GM15510 (cell line): Measurements from ENCODE around the gene RAB33B.

Experiments
- POLR2A ChIP-seq: IDR thresholded peaks from 3 replicates; pipeline ENCODE4 v1.6.1; 2011; ENCODE audit warnings: borderline replicate concordance; ENCODE audit not compliant: insufficient read length; ENCODE audit errors: extremely low read depth

The RAB33B gene

DNA sequence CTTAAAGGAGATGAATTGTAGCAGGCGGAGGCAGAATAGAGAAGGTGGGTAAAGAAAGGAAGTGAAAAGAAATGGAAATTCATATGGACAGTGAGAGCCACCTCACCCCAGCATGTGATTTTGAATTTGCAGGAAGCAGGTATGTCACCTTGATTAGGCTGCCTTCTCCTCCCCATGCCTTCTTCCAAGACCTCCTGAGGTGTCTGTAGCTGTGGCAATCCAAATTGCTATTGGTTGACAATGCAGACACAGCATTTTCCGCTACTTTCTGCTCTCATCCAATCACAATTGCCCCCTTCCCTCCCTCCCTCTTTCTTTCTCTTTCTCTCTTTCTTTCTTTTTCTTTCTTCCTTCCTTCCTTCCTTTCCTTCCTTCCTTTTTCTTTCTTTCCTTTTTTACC is 38.5 kb downstream of the RAB33B start:
- no peak for TF ChIP-seq POLR2A

DNA sequence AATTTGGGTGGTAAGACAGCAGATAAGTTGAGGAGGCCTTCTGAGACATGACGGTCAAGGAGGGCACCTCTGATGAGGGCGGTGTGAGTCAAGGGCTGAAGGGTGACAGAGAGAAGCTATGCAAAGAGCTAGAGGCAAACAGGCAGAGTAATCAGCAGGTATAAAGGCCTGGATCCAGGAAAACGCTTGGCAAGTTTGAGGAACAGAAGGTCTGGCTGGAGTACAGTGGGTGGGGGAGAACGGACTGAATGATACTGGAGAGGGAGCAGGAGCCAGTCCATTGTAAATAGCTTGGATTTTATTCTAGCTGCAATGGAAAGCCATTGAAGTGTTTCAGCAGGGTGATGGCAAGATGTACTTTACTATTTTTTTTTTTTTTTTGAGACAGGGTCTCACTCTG is 39.3 kb downstream of the RAB33B start:
- TF ChIP-seq POLR2A, result no peak

DNA sequence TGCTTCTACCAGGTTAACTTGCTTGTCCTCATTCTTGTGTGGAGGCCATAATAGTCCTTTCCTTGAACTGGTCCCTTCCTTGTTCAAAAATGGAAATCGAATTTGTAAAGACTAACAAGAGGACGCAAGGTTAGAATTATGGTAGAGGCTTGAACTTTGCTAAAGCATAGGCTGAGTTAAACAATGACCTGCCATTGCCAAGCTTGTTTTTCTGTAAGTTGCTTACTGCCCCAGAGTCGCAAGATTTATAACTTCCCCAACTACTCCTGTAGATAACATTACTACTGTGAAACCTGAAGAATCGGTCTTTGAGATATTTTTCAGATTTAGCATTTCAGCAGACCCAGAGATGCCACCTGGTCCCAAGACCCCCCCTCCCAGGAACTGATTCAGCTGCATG is 45.3 kb downstream of the RAB33B start:
- no peak for TF ChIP-seq POLR2A

DNA sequence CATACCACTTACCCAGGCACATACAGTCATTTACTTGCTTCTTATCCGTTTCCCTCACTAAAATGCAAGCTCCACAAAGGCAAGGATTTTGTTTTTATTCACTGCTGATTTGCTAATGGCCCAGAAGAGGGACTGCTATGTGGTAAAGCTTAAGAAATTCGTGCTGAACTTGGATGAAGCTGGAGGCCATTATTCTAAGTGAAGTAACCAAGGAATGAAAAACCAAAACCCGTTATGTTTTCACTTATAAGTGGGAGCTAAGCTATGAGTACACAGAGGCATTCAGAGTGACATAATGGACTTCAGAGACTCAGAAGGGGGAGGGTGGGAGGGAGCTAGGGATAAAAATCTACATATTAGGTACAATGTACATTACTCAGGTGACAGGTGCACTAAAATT is 47.2 kb downstream of the RAB33B start:
- no peak for TF ChIP-seq POLR2A

DNA sequence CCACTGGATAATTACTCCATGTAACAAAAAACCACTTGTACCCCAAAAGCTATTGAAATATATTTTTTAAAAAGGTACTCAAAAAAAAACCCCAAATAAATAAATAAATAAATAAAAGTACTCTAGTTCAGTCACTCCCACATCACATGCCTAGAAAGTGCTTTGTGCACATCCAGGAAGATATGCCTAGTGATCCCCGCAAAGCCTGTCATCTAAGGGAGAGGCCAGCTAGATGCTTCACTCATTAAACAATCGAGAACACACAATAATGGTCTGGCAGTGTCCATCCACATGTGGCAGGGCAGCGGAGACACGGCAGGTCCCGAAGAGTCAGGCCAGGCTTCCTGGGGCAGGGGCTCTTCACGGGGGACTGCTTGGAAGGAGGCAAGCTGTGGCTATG is 47.6 kb downstream of the RAB33B start:
- TF ChIP-seq POLR2A, result no peak

DNA sequence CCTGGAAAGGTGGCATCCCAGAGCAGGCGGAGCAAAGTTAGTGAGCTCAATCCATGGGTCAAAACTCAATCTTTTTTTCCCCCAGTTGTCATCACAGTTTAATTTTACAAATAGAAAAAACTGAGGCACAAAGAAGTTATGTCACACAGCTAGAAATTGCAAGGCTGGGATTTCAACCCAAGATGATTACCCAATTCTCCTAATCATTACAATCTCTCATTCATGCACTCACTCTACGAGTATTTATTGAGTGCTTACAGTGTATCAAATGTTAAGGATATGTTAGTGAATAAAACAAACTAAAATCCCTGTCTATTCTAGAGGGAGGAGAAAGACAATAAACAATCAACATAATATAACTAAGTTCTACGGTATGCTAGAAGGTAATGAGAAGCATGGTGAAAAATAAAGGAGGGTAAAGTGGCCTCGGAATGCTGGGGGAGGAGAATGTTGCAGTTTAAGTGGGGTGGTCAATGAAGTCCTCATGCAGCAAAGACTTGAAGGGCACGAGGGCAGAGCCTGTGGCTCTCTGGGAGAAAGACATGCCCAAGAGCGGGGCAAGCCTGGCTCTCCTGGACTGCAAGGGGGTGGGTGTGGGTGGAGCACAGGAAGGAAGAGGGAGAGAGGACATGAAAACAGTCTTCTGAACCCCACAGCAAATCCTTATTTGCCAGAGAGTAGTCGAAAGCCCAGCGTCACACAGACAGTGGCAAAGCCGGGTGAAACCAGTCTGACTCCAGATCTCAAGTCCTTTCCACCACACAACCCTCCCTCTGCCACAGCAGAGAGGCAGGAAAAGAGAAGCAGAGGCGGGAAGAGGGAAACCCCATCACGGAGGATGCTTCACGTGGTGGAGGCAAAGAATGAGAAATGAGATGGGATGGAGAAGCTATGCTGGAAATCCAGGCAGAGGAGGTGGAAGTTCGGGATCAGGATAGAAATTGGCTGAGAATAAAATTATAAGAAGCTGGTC is 48.3 kb downstream of the RAB33B start:
- TF ChIP-seq POLR2A, result no peak

DNA sequence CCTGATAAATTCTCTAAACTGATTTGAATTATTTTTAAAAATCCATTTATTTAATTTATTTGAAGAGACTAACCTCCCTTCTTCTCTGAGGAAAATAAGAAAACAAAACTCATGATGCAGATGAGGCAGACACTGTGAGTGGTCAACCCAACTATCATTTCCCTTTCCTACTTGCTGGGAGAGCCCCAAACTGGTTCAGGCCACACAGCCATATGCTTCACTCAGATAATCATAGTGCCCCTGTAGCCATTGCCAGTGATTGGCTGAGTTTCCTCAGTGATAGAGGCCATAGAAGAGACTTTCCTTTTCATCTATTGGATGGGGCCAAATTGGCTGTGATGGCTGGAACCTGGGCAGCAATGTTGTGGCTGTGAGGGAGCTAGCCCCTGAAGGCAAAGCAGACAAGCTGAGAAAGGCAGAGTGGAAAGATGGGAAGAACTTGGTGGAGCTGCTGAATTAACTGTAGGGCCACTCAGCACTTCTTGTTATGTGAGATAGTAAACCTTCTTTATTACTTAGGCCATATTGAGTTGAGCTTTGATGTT is 49.8 kb downstream of the RAB33B start:
- no peak for TF ChIP-seq POLR2A

DNA sequence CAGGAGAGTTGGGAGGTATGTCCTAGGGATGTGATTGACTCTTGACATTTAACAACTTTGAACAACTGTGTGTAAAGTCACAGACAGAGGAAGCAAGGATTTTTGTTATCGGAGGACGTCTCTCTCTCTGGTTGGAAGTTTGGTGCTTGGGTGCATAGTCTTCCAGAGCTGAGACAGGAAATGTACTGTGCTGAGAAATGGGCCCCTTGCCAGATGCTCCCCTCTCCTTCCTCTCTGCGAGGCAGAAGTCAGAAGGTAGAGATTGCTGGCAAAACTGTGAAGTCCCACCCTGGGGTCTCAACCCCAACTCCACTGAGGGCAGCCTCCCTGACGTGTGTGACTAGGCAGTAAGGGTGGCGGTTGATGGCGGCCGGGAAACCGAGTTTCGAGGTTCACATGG is 52.9 kb downstream of the RAB33B start:
- no peak for TF ChIP-seq POLR2A

DNA sequence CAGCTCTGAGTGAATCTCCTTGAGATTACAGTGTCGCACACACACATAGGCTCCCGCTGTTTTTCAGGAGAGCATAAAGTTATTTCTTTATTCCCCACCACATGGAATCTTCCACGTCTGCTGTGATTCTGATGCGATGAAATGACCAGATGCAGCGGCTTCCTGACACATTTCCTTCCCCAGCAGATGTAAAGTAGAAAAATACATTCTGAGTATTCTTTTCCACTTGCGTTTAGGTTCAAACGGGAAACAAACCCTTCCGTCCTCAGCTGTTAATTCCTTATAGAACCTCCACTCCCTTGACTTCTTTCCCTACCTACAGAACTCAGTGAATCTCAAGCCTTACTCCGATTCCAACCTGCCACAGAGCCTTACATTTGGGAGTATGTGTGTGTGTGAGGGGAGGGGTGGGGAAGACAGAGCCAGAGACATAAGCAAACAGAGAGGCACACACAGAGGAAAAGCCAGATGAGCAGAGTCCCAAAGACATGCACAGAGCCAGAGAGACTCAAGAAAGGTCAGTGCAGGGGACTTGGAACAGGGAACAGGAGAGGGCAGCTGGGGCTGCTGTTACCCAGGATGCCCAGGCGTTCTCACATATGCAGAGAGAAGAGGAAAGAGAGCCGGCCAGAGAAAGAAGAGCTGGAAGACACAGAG is 54.8 kb downstream of the RAB33B start:
- TF ChIP-seq POLR2A, result no peak

DNA sequence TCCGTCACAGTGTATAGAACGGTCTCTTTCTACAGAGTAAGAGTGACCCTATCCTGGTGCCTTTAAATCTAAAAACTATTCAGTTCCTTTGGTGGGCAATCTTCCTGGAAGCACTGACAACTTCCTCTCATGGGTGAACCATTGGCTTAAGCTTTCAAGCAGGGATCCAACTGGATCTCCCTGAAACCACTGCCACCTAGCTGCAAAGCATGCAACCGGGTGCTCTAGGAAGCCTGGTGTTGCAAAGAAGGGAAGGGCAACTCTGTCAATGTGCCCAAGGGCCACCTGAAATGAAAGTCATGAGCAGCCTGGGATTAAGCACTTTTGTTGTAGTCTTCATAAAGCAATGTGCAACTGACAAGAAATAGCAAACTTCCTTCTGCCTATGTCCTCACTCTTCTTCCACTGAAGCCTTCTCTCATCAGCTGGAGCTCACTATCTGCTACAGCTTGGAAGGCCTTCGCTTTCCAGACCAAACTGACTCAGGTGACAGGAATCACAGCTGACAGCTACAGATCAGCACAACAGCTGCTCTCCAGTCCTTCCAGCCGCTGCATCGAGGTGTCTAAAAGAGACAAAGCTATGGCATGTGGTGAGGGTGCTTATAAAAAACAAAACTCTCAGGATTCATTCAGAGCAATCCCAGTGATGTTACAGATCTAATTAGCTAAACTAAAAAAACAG is 55.9 kb downstream of the RAB33B start:
- no peak for TF ChIP-seq POLR2A

DNA sequence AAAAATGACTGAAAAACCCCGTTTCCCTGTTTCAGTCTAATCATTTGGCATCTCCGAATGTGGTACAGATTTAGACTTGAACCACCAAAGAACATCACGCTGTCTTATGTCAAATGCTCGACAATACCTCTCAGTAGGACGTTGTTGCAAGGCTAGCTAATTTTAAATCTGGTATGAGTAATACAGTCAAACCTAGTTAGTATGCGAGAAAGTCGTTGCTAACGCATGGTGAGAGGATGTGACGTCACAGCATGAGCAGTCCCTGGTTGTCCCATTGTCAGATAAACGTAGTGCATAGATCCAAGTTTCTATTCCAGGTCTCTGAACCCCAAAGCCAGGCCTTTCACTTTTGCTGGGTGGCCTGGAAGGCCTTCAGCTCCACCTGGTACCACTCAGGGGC is 57.4 kb downstream of the RAB33B start:
- no peak for TF ChIP-seq POLR2A

DNA sequence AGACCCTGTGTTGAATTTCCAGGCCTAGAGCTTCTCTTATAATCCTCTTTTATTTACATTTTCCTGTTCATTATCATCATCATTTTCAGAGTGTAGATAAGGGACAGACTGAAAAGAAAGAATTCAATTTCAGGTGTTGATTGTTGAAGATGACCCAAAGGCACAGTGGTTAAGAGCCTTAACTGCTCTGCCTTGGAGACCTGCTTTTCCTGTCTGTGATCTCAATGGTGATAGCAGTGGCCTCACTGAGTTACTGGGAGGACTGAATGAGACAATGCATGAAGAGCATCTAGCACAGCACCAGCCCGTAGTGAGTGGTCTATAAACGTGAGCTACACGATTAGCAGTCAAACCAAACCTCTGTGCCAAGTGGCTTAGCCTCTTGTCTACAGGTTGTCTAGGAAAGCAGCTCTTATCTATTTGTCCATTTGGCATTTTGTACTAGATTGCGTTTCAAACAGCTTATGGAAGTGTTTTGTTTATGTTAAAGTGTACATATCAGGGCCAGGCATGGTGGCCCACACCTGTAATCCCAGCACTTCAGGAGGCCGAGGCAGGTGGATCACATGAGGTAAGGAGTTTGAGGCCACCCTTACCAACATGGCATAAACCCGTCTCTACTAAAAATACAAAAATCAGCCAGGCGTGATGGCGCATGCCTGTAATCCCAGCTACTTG is 60.6 kb downstream of the RAB33B start:
- TF ChIP-seq POLR2A, result no peak

DNA sequence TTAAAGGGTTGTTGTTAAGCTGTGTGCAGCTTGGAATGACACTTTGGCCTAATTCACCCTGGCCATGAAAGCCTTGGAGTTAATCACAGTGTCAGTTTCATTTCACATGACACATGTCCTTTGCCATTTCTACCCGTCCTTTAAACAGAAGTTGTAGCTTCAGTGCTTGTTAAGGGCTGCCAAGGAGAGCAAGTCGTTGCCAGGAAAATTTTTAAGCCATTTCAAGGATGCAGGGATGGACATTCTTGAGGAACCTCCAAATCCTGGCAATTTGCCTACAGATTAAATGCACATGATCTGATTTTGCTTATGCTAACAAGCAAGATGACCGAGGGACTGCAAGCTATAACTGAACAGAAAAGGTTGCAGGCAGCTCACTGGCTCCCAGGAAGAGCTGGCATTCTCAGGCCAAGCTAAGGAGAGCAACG is 61.6 kb downstream of the RAB33B start:
- no peak for TF ChIP-seq POLR2A

DNA sequence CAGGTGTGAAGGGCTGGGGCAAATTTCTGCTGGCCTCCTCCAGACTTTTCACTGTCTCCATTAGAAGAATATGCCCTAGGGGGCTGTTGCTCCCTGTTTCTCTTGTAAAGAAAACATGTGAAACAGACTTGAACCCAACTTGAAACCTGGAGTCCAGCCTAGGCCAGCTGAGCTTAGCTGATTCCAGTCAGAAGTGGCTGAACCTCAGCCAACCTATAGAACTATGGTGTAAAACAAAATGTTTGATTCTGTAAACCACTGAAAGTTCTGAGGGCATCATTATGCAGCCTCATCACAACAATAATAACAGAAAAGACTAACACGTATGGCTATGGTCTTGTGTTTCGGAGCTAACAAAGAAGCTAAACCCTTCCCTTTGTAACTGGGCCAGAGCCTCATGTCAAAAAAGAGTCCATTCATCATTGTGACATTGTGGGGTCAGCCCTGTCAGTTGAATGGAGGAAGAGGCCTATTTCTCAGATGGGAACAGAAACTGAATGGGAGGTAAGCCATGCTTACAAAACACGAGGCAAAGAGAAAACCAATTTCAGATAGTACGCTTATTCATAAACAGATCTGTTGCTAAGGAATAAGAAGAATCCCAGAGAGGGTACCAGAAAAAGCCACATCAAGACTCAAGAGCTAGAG is 68.0 kb downstream of the RAB33B start:
- no peak for TF ChIP-seq POLR2A
